Measurements from ENCODE around the gene CREB3L4.

CREB3L4 gene

GRCh38 chr1:153936011-153936802 is 31.5 kb upstream of the CREB3L4 start:
- in situ Hi-C loops (cut with HindIII; ENCODE audit: low sequenced_read_pairs) = no loop called here

GRCh38 chr1:153937331-153937730 is 30.4 kb upstream of the CREB3L4 start:
- in situ Hi-C loops (cut with HindIII; ENCODE audit: low sequenced_read_pairs) = no loop called here

GRCh38 chr1:153938996-153939395 is 28.7 kb upstream of the CREB3L4 start:
- in situ Hi-C loops (cut with HindIII; ENCODE audit: low sequenced_read_pairs) = no loop called here

GRCh38 chr1:153939476-153939875 is 28.2 kb upstream of the CREB3L4 start:
- in situ Hi-C loops (cut with HindIII; ENCODE audit: low sequenced_read_pairs) = no loop called here

GRCh38 chr1:153940756-153941155 is 26.9 kb upstream of the CREB3L4 start:
- in situ Hi-C loops (cut with HindIII; ENCODE audit: low sequenced_read_pairs) = no loop called here

- in situ Hi-C loops (cut with HindIII; ENCODE audit: low sequenced_read_pairs) = no loop called here
Measured at GRCh38 chr1:153941826-153942725, 25.6 kb upstream of the CREB3L4 start.

- in situ Hi-C loops (cut with HindIII; ENCODE audit: low sequenced_read_pairs) = no loop called here
Measured at GRCh38 chr1:153942766-153943549, 24.7 kb upstream of the CREB3L4 start.

GRCh38 chr1:153944005-153944826 is 23.5 kb upstream of the CREB3L4 start:
- in situ Hi-C loops (cut with HindIII; ENCODE audit: low sequenced_read_pairs) = no loop called here

GRCh38 chr1:153944827-153945117 is 22.9 kb upstream of the CREB3L4 start:
- in situ Hi-C loops (cut with HindIII; ENCODE audit: low sequenced_read_pairs) = no loop called here

- in situ Hi-C loops (cut with HindIII; ENCODE audit: low sequenced_read_pairs) = no loop called here
Measured at GRCh38 chr1:153945131-153945794, 22.4 kb upstream of the CREB3L4 start.

- in situ Hi-C loops (cut with HindIII; ENCODE audit: low sequenced_read_pairs) = no loop called here
Measured at GRCh38 chr1:153945795-153946621, 21.7 kb upstream of the CREB3L4 start.

GRCh38 chr1:153946622-153947241 is 21.0 kb upstream of the CREB3L4 start, which contains the start of gene DENND4B:
Gene DENND4B, minus strand, starts transcription at chr1:153946718. Its CDS starts 2,344 bp downstream, at chr1:153944374.
- in situ Hi-C loops (cut with HindIII; ENCODE audit: low sequenced_read_pairs) = no loop called here

GRCh38 chr1:153951183-153951582 is 16.5 kb upstream of the CREB3L4 start:
- in situ Hi-C loops (cut with HindIII; ENCODE audit: low sequenced_read_pairs) = no loop called here

- in situ Hi-C loops (cut with HindIII; ENCODE audit: low sequenced_read_pairs) = no loop called here
Measured at GRCh38 chr1:153951801-153952200, 15.9 kb upstream of the CREB3L4 start.

- in situ Hi-C loops (cut with HindIII; ENCODE audit: low sequenced_read_pairs) = no loop called here
Measured at GRCh38 chr1:153953859-153954365, 13.8 kb upstream of the CREB3L4 start.

- in situ Hi-C loops (cut with HindIII; ENCODE audit: low sequenced_read_pairs) = no loop called here
Measured at GRCh38 chr1:153954826-153955225, 12.9 kb upstream of the CREB3L4 start.

GRCh38 chr1:153956997-153957715 is 10.5 kb upstream of the CREB3L4 start:
- in situ Hi-C loops (cut with HindIII; ENCODE audit: low sequenced_read_pairs) = no loop called here

GRCh38 chr1:153957744-153958110 is 10.0 kb upstream of the CREB3L4 start:
- in situ Hi-C loops (cut with HindIII; ENCODE audit: low sequenced_read_pairs) = no loop called here
